A549 (cell line): ENCODE measurements around the gene RAB4B. TPM values are rescaled to one million over a fixed set of nuclear protein-coding genes. Genes with fewer than 3 reads are reported as not detected.

Experiments used
- ATAC-seq, 2 experiments: fragments of 200-7000 bp in 1 of 2; fragments of >200 bp in 1 of 2; cut with Nextera tagmentation in 1 of 2; cut with Tn5 transposase in 1 of 2; 3 replicates each; pipeline versions ENCODE4 v1.8.0 to v1.9.1; 2018 to 2020; ENCODE audit warnings: mild to moderate bottlenecking in 1 of 2, moderate library complexity in 1 of 2
- CTCF ChIA-PET: fragments of 300-600 bp; sonication (Branson Sonifier 250); formaldehyde crosslinking; extraction: SDS; loops from one replicate; lab custom pipeline; 2021; ENCODE audit warnings: antibody characterized with exemption, inconsistent platforms; lab: Yijun Ruan, JAX
- POLR2A ChIA-PET: fragments of 350-600 bp; formaldehyde crosslinking; extraction: SDS; loops from one replicate; lab custom pipeline; 2021; ENCODE audit warnings: antibody characterized with exemption, inconsistent platforms; lab: Yijun Ruan, JAX
- DNase-seq, 2 experiments: peaks; one replicate each; pipeline versions ENCODE4 v3.0.0 to v3.0.0-alpha.2; 2011 to 2016; ENCODE audit warnings: low read depth in 1 of 2, low spot score in 1 of 2
- FAIRE-seq: peaks from 2 replicates; lab custom pipeline; 2011; peaks lifted over from hg19 to GRCh38; lab: Jason Lieb, UNC
- H3K27ac ChIP-seq, 2 experiments: fragments of >200 bp; sonication (Bioruptor Twin); formaldehyde crosslinking; 3 replicates each; pipeline ENCODE4 v1.5.1; 2016 to 2017
- H3K4me1 ChIP-seq: fragments of >200 bp; sonication (Bioruptor Twin); formaldehyde crosslinking; 3 replicates; pipeline ENCODE4 v1.6.1; 2016
- H3K4me2 ChIP-seq: fragments of >200 bp; sonication (Bioruptor Twin); formaldehyde crosslinking; 3 replicates; pipeline ENCODE4 v1.6.1; 2016
- H3K4me3 ChIP-seq: fragments of >200 bp; sonication (Bioruptor Twin); formaldehyde crosslinking; 3 replicates; pipeline ENCODE4 v1.5.1; 2016
- H3K9me3 ChIP-seq: fragments of >200 bp; sonication (Bioruptor Twin); formaldehyde crosslinking; 3 replicates; pipeline ENCODE4 v1.6.1; 2016
- CBX2 ChIP-seq: fragments of 200-600 bp; sonication (generic); IDR thresholded peaks from 2 replicates; pipeline ENCODE4 v1.6.1; 2016; ENCODE audit warnings: low read depth, mild to moderate bottlenecking, borderline replicate concordance
- CBX8 ChIP-seq: fragments of 200-600 bp; sonication (generic); IDR thresholded peaks from 2 replicates; pipeline ENCODE4 v1.6.1; 2016
- CHD2 ChIP-seq: fragments of 150-350 bp; IDR thresholded peaks from 2 replicates; pipeline ENCODE4 v1.6.1; 2014; ENCODE audit warnings: low read length; ENCODE audit not compliant: partially characterized antibody
- ESRRA ChIP-seq: fragments of 150-350 bp; IDR thresholded peaks from 2 replicates; pipeline ENCODE4 v1.6.1; 2014; ENCODE audit warnings: mild to moderate bottlenecking, low read length, borderline replicate concordance
- FOSB ChIP-seq: fragments of 250-450 bp; sonication (Bioruptor Pico); IDR thresholded peaks from 2 replicates; pipeline ENCODE4 v1.5.0; 2020; ENCODE audit warnings: mild to moderate bottlenecking, moderate library complexity
- FOSL2 ChIP-seq, 2 experiments: fragments of 450-650 bp in 1 of 2; fragments of >200 bp in 1 of 2; sonication (Bioruptor Twin) in 1 of 2; formaldehyde crosslinking; IDR thresholded peaks; 2 replicates each; pipeline versions ENCODE4 v1.5.0 to v1.6.1; 2016 to 2020; ENCODE audit warnings: mild to moderate bottlenecking in 1 of 2, moderate library complexity in 1 of 2
- HDAC2 ChIP-seq: fragments of 200-600 bp; sonication (generic); IDR thresholded peaks from 2 replicates; pipeline ENCODE4 v1.6.1; 2016
- JUN ChIP-seq, 2 experiments: fragments of >200 bp; sonication (Bioruptor Twin); formaldehyde crosslinking; IDR thresholded peaks; 2 replicates in 1 of 2; 3 replicates in 1 of 2; pipeline ENCODE4 v1.6.1; 2016 to 2017
- JUNB ChIP-seq: fragments of >200 bp; sonication (Bioruptor Twin); formaldehyde crosslinking; IDR thresholded peaks from 2 replicates; pipeline ENCODE4 v1.6.1; 2016
- MAFK ChIP-seq: fragments of 450-650 bp; IDR thresholded peaks from 2 replicates; pipeline ENCODE4 v1.6.1; 2014; ENCODE audit not compliant: partially characterized antibody
- NFE2L2 ChIP-seq: fragments of 150-350 bp; conservative IDR thresholded peaks from 2 replicates; pipeline ENCODE4 v1.6.1; 2014; ENCODE audit warnings: low read length
- PHF8 ChIP-seq: fragments of 200-600 bp; sonication (generic); IDR thresholded peaks from 2 replicates; pipeline ENCODE4 v1.6.1; 2016; ENCODE audit warnings: low read depth, mild to moderate bottlenecking, antibody characterized with exemption, moderate library complexity, borderline replicate concordance
- POLR2A ChIP-seq: IDR thresholded peaks from 2 replicates; pipeline ENCODE4 v1.6.1; 2012; ENCODE audit warnings: mild to moderate bottlenecking, low read length
- RFX5 ChIP-seq: fragments of 450-650 bp; IDR thresholded peaks from 2 replicates; pipeline ENCODE4 v1.7.1; 2014; ENCODE audit warnings: antibody characterized with exemption, mild to moderate bottlenecking, moderate library complexity
- RNF2 ChIP-seq: fragments of 200-600 bp; sonication (generic); IDR thresholded peaks from 2 replicates; pipeline ENCODE4 v1.6.1; 2016; ENCODE audit warnings: low read depth, mild to moderate bottlenecking, antibody characterized with exemption, moderate library complexity, borderline replicate concordance
- ZFP36 ChIP-seq: fragments of 450-650 bp; IDR thresholded peaks from 2 replicates; pipeline ENCODE4 v1.6.1; 2014; ENCODE audit warnings: borderline replicate concordance; ENCODE audit not compliant: partially characterized antibody
- WGBS: methylation state at CpG from one replicate; pipeline ENCODE4 v1.1.6; 2017; ENCODE audit errors: missing lambda C conversion rate; 5-methylcytosine and 5-hydroxymethylcytosine counted together
- polyA plus RNA-seq, 4 experiments: library from polyadenylated mRNA; depleted of rRNA in 3 of 4; stranded (reverse); fragments of >200 nt; fragmentation: RNase III in 1 of 4; extraction: RNeasy Plus Mini Kit Qiagen cat#74134 plus additional on column Dnase treatment in 1 of 4; gene quantifications; 2 replicates in 3 of 4; 3 replicates in 1 of 4; pipeline ENCODE4 v1.2.3, GENCODE V29; 2011 to 2017
- TF ChIP-seq, protein P1 (sequence below): IDR thresholded peaks from 2 replicates; pipeline ENCODE4 v1.6.1; 2012
- TF ChIP-seq, protein P2 (sequence below): IDR thresholded peaks from 2 replicates; pipeline ENCODE4 v1.6.1; 2012
- TF ChIP-seq, protein P3 (sequence below): fragments of >200 bp; sonication (Bioruptor Twin); formaldehyde crosslinking; IDR thresholded peaks from 3 replicates; pipeline ENCODE4 v1.5.1; 2016

Gene RAB4B
- polyA plus RNA-seq, 2 of the 4 experiments (the other 2 are of a cell fraction) = 20.7 to 22.9 TPM

DNA sequence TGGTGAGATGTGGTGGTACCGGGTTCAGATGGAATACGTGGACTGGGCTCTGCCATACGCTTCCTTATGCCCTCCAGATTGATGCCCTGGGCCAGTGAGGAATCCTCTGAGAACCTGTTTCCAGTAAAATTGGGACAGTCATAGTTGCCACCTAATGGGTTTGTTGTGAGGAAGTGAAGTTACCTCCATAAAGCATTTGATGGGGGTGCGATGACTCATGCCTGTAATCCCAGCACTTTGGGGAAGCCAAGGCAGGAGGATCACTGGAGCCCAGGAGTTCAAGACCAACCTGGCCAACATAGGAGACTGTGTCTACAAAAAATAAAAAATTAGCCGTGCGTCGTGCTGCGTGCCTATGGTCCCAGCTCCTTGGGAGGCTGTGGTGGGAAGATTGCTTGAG is 22.3 kb upstream of the RAB4B start:
- POLR2A ChIA-PET = interaction anchor here (0.7 to 0.8 kb wide), 2 partner anchors 10 to 22 kb away, joined by 3 to 4 read pairs; partner anchors contain the start of gene RAB4B
- H3K4me3 ChIP-seq = no peak overlapping the region
- no peaks in the 10 kb centered on the region for H3K9me3 ChIP-seq
- CTCF ChIA-PET = interaction anchor here (1.2 to 9.7 kb wide), 8 partner anchors 11 to 121 kb away, joined by 3 to 71 read pairs (median 7); partner anchors contain the start of genes EGLN2 and RAB4B
- DNase-seq (no peak), FAIRE-seq (no peak), ATAC-seq (no peak)
- peaks cover 40% of the 10 kb centered on the region for H3K4me1 ChIP-seq
- 91% methylated on average over 8 of the region's 8 CpGs for WGBS
- TF ChIP-seq JUN (IDR thresholded peaks at IDR 0.05) (peak in 1 of 2 experiments; percentile 22; a peak in 1 of 5 replicates), POLR2A (no peak), FOSL2 (IDR thresholded peaks at IDR 0.05) (no peak), FOSL2 (CRISPR knock-in tag; IDR thresholded peaks at IDR 0.05) (peak; percentile 83), JUNB (0 out of 2 replicates have a peak, but pooled peaks have one; percentile 9)
- no peak overlapping the region for H3K4me2 ChIP-seq
- H3K27ac ChIP-seq = no peak overlapping the region

DNA sequence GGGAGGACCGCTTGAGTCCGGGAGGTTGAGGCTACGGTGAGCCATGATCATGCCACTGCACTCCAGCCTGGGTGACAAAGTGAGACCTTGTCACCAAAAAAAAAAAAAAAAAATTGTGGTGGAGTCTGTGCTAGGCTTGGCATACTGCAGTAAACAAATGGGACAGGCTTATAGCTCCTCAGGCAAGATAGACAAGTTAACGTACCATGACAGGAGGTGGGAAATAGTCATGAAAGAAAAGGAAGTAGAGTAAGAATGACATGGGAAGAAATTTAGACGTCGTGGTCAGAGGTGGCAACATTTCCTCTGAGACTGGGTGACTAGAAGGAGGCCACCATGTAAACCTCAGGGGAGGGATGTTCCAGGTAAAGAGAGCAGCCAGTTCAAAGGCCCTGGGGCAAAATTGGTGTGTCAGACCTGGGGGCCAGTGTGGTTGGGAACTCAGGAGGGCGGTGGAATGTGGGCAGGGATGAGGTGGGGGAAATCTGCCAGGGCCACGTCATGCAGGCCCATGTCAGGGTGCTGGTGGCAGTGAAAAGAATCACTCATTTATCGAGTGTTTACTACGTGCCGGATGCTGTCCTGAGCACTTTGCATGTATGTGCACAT is 21.4 kb upstream of the RAB4B start:
- no peak overlapping the region for H3K27ac ChIP-seq

DNA sequence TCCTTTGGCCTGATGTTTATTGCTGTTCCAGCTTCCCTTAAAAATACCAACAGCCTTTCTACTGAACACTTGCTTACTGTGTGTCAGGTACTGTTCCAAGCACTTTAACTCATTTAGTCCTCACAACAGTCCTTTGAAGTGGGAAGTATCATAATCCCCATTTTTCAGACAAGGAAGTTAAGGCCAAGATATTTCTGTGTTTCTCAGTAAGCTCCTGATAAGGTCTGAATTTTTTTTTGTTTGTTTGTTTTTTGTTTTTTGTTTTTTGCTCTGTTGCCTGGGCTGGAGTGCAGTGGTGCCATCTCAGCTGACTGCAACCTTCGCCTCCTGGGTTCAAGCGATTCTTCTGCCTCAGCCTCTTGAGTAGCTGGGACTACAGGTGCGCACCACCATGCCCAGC is 19.6 kb upstream of the RAB4B start:
- ChIA-PET POLR2A (interaction anchor here (1.0 to 1.5 kb wide), 4 partner anchors 8 to 41 kb away, joined by 3 to 5 read pairs (median 4); partner anchors contain the start of genes ACTMAP, COQ8B, ITPKC and RAB4B), CTCF (interaction anchor here (0.5 to 9.7 kb wide), 10 partner anchors 16 to 294 kb away, joined by 4 to 71 read pairs (median 4); partner anchors contain the start of genes EGLN2 and RAB4B)
- H3K4me1 ChIP-seq = peaks cover 30% of the 10 kb centered on the region
- TF ChIP-seq CHD2 (no peak), FOSB (no peak), HDAC2 (no peak), NFE2L2 (no peak), PHF8 (no peak), RFX5 (no peak), RNF2 (no peak)
- TF ChIP-seq, protein P1, sequence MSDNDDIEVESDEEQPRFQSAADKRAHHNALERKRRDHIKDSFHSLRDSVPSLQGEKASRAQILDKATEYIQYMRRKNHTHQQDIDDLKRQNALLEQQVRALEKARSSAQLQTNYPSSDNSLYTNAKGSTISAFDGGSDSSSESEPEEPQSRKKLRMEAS = no peak
- H3K9me3 ChIP-seq = no peaks in the 10 kb centered on the region
- H3K4me3 ChIP-seq = no peak overlapping the region
- DNase-seq (no peak), ATAC-seq (no peak), FAIRE-seq (peak; percentile 83)
- no peak overlapping the region for H3K4me2 ChIP-seq
- 94% methylated on average over 3 of the region's 3 CpGs for WGBS
- no peak overlapping the region for H3K27ac ChIP-seq

More for the DNA sequence above, 21.4 kb upstream of the RAB4B start:
- Histone ChIP-seq H3K4me2 (no peak overlapping the region), H3K4me1 (peaks cover 40% of the 10 kb centered on the region), H3K4me3 (no peak overlapping the region), H3K9me3 (no peaks in the 10 kb centered on the region)
- ATAC-seq (no peak), DNase-seq (no peak), FAIRE-seq (no peak)
- ChIA-PET POLR2A (interaction anchor here (0.7 to 0.8 kb wide), 2 partner anchors 21 to 36 kb away, joined by 3 to 4 read pairs; partner anchors contain the start of gene RAB4B), CTCF (interaction anchor here (1.5 to 9.7 kb wide), 6 partner anchors 10 to 122 kb away, joined by 4 to 71 read pairs (median 12); partner anchors contain the start of gene RAB4B)
- WGBS = 91% methylated on average over 11 of the region's 11 CpGs
- TF ChIP-seq CBX8 (no peak), PHF8 (no peak), CHD2 (no peak), ESRRA (no peak), ZFP36 (no peak), RNF2 (no peak), CBX2 (no peak), POLR2A (no peak), MAFK (no peak), RFX5 (no peak)
- TF ChIP-seq, protein P2, sequence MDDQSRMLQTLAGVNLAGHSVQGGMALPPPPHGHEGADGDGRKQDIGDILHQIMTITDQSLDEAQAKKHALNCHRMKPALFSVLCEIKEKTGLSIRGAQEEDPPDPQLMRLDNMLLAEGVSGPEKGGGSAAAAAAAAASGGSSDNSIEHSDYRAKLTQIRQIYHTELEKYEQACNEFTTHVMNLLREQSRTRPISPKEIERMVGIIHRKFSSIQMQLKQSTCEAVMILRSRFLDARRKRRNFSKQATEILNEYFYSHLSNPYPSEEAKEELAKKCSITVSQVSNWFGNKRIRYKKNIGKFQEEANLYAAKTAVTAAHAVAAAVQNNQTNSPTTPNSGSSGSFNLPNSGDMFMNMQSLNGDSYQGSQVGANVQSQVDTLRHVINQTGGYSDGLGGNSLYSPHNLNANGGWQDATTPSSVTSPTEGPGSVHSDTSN = no peak
- TF ChIP-seq, protein P3, sequence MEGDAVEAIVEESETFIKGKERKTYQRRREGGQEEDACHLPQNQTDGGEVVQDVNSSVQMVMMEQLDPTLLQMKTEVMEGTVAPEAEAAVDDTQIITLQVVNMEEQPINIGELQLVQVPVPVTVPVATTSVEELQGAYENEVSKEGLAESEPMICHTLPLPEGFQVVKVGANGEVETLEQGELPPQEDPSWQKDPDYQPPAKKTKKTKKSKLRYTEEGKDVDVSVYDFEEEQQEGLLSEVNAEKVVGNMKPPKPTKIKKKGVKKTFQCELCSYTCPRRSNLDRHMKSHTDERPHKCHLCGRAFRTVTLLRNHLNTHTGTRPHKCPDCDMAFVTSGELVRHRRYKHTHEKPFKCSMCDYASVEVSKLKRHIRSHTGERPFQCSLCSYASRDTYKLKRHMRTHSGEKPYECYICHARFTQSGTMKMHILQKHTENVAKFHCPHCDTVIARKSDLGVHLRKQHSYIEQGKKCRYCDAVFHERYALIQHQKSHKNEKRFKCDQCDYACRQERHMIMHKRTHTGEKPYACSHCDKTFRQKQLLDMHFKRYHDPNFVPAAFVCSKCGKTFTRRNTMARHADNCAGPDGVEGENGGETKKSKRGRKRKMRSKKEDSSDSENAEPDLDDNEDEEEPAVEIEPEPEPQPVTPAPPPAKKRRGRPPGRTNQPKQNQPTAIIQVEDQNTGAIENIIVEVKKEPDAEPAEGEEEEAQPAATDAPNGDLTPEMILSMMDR = no peak
